ENCODE measurements around the gene WNT10A. TPM values are rescaled to one million over a fixed set of nuclear protein-coding genes. Genes with fewer than 3 reads are reported as not detected.

Gene WNT10A
- not detected in 2 replicates for polyA plus RNA-seq (2011; rRNA removed)
- 0.01 and 0.03 TPM in 2 replicates for polyA plus RNA-seq (2012; cell fraction: cytosol; rRNA removed)
- 0.02 and 0.04 TPM in 2 replicates for polyA plus RNA-seq (2012; cell fraction: nucleus; rRNA removed)
- 0.04 TPM in 2 of 3 replicates, not detected in the other for polyA plus RNA-seq (2017; fragmentation: RNase III; extraction: RNeasy Plus Mini Kit Qiagen cat#74134 plus additional on column Dnase treatment)
- polyA minus RNA-seq (2011; rRNA and poly(A)+ RNA removed) = not detected in 2 replicates

GRCh38 chr2:218880102-218880858 is at the start of gene WNT10A:
Gene WNT10A, plus strand, starts transcription at chr2:218880852. Its CDS starts 144 bp downstream, at chr2:218880996.
- DNase-seq (ENCODE audit: low read depth in 1 of 2, low spot score in 1 of 2) (no peak), ATAC-seq (peak; percentile 7 to 50; a peak in 3 of 6 replicates), FAIRE-seq (no peak)
- POLR2A ChIA-PET = no interaction called here
- Histone ChIP-seq H3K4me3 (peak within 1 kb of the TSS; percentile 43), H3K9me3 (no peaks in the 10 kb centered on the region), H3K4me2 (peak within 1 kb of the TSS; percentile 89), H3K4me1 (peaks cover 4% of the 10 kb centered on the region; the same call in 1 of the 3 replicates), H3K27ac (peak within 1 kb of the TSS in 1 of 2 experiments; percentile 80; a peak in 3 of 6 replicates)
- TF ChIP-seq HOXA7 (CRISPR knock-in tag; IDR thresholded peaks at IDR 0.05) (no peak), TP53 (CRISPR knock-in tag; IDR thresholded peaks at IDR 0.05) (no peak), HES2 (IDR thresholded peaks at IDR 0.05) (no peak), EP300 (IDR thresholded peaks at IDR 0.05) (no peak), NR3C1 (IDR thresholded peaks at IDR 0.05) (no peak), HDAC2 (IDR thresholded peaks at IDR 0.05) (no peak), HEYL (CRISPR knock-in tag; IDR thresholded peaks at IDR 0.05) (no peak), MAZ (IDR thresholded peaks at IDR 0.05; ENCODE audit: borderline replicate concordance, low read depth, low read length) (no peak), RAD21 (conservative IDR thresholded peaks at IDR 0.05 in 1 of 2, IDR thresholded peaks at IDR 0.05 in 1 of 2) (no peak), HMGXB4 (CRISPR knock-in tag; IDR thresholded peaks at IDR 0.05; ENCODE audit: borderline replicate concordance) (no peak), JUN (IDR thresholded peaks at IDR 0.05) (no peak), BCL3 (IDR thresholded peaks at IDR 0.05) (no peak), FOXS1 (CRISPR knock-in tag; IDR thresholded peaks at IDR 0.05) (no peak), PBX3 (IDR thresholded peaks at IDR 0.05) (no peak), POLR2A (IDR thresholded peaks at IDR 0.05; ENCODE audit: low read length) (no peak), NPAS2 (CRISPR knock-in tag; IDR thresholded peaks at IDR 0.05; ENCODE audit: borderline replicate concordance) (no peak)
- WGBS (ENCODE audit: missing lambda C conversion rate) = 33% methylated on average over 7 of the region's 58 CpGs
- CTCF ChIA-PET = interaction anchor here (1.9 to 23.0 kb wide), 3 partner anchors 15 to 100 kb away, joined by 7 to 665 read pairs (median 57); no protein-coding TSS in a partner anchor

- ChIA-PET CTCF (interaction anchor here (1.1 to 5.0 kb wide), 4 partner anchors 12 to 21 kb away, joined by 4 to 22 read pairs (median 4); no protein-coding TSS in a partner anchor), POLR2A (no interaction called here)
- FAIRE-seq (no peak), ATAC-seq (no peak), DNase-seq (ENCODE audit: low read depth in 1 of 2, low spot score in 1 of 2) (no peak)
- TF ChIP-seq ESRRA (IDR thresholded peaks at IDR 0.05; ENCODE audit: borderline replicate concordance, low read length) (no peak), MAZ (IDR thresholded peaks at IDR 0.05; ENCODE audit: borderline replicate concordance, low read depth, low read length) (no peak), NPAS2 (CRISPR knock-in tag; IDR thresholded peaks at IDR 0.05; ENCODE audit: borderline replicate concordance) (no peak), CHD2 (IDR thresholded peaks at IDR 0.05; ENCODE audit: low read length, partially characterized antibody) (no peak), HEYL (CRISPR knock-in tag; IDR thresholded peaks at IDR 0.05) (no peak), JUN (IDR thresholded peaks at IDR 0.05) (no peak), TFCP2L1 (CRISPR knock-in tag; IDR thresholded peaks at IDR 0.05) (no peak), ATOH8 (CRISPR knock-in tag; IDR thresholded peaks at IDR 0.05; ENCODE audit: low read depth) (no peak), E2F6 (IDR thresholded peaks at IDR 0.05; ENCODE audit: borderline replicate concordance, low read depth) (no peak), POLR2AphosphoS2 (conservative IDR thresholded peaks at IDR 0.05; ENCODE audit: low read length) (no peak), BHLHE40 (IDR thresholded peaks at IDR 0.05; ENCODE audit: low read depth, low read length) (no peak), HDAC2 (IDR thresholded peaks at IDR 0.05) (no peak), HOXB5 (CRISPR knock-in tag; IDR thresholded peaks at IDR 0.05) (no peak), ZC3H11A (IDR thresholded peaks at IDR 0.05) (no peak), MAX (IDR thresholded peaks at IDR 0.05) (no peak), JUNB (IDR thresholded peaks at IDR 0.05) (no peak)
- Histone ChIP-seq H3K4me2 (peak within 1 kb of the TSS; percentile 22; the same call in 2 of the 3 replicates), H3K9me3 (no peaks in the 10 kb centered on the region), H3K27ac (peak within 1 kb of the TSS in 1 of 2 experiments; percentile 50; a peak in 1 of 6 replicates), H3K4me1 (peaks cover 8% of the 10 kb centered on the region; the same call in 2 of the 3 replicates), H3K4me3 (no peak within 1 kb of the TSS)
- 83% methylated on average over 14 of the region's 18 CpGs for WGBS (ENCODE audit: missing lambda C conversion rate)
Observed at GRCh38 chr2:218831378-218831990, 49.2 kb upstream of the WNT10A start, which contains the start of gene PRKAG3. Gene PRKAG3, minus strand, starts transcription at chr2:218831803.
